HG03460 (cell line): ENCODE data around the gene TVP23C.
"Not testable (repeated sequence)": the region's sequence is repeated elsewhere in the genome, so short reads cannot be mapped to it uniquely, and the experiment has no call there.

Experiments
- ATAC-seq: cut with Tn5 transposase; IDR thresholded peaks from one replicate; pipeline ENCODE4 v1.9.1; 2021; ENCODE audit not compliant: unreplicated experiment

TVP23C gene

GRCh38 chr17:15563375-15563857 is at the start of gene TVP23C:
TVP23C (minus strand) TSS chr17:15563483; CDS start chr17:15563448, 35 bp downstream.
- ATAC-seq, result peak; percentile 88

- ATAC-seq, result not testable (repeated sequence)
Measured at GRCh38 chr17:15592960-15593359, 29.7 kb upstream of the TVP23C start.

GRCh38 chr17:15591986-15592385 is 28.7 kb upstream of the TVP23C start:
- ATAC-seq, result not testable (repeated sequence)

- ATAC-seq, result not testable (repeated sequence)
Measured at GRCh38 chr17:15590844-15591243, 27.6 kb upstream of the TVP23C start.

- ATAC-seq, result peak; percentile 57
Measured at GRCh38 chr17:15589544-15590536, 26.6 kb upstream of the TVP23C start.

- ATAC-seq, result not testable (repeated sequence)
Measured at GRCh38 chr17:15588017-15588416, 24.7 kb upstream of the TVP23C start.

GRCh38 chr17:15583313-15583712 is 20.0 kb upstream of the TVP23C start:
- not testable (repeated sequence) for ATAC-seq

GRCh38 chr17:15581462-15581861 is 18.2 kb upstream of the TVP23C start:
- not testable (repeated sequence) for ATAC-seq

GRCh38 chr17:15576848-15577247 is 13.6 kb upstream of the TVP23C start:
- not testable (repeated sequence) for ATAC-seq

- ATAC-seq, result not testable (repeated sequence)
Measured at GRCh38 chr17:15574660-15575059, 11.4 kb upstream of the TVP23C start.

GRCh38 chr17:15573870-15574269 is 10.6 kb upstream of the TVP23C start:
- ATAC-seq, result not testable (repeated sequence)

- ATAC-seq, result peak; percentile 36
Measured at GRCh38 chr17:15562613-15563374, 489 bp downstream of the TVP23C start.

- ATAC-seq, result not testable (repeated sequence)
Measured at GRCh38 chr17:15561439-15561838, 1.8 kb downstream of the TVP23C start.

GRCh38 chr17:15558403-15559105 is 4.7 kb downstream of the TVP23C start:
- ATAC-seq, result not testable (repeated sequence)

- ATAC-seq, result not testable (repeated sequence)
Measured at GRCh38 chr17:15557334-15557832, 5.9 kb downstream of the TVP23C start.

GRCh38 chr17:15552932-15553331 is 10.4 kb downstream of the TVP23C start:
- not testable (repeated sequence) for ATAC-seq

- not testable (repeated sequence) for ATAC-seq
Measured at GRCh38 chr17:15549552-15549951, 13.7 kb downstream of the TVP23C start.

- ATAC-seq, result not testable (repeated sequence)
Measured at GRCh38 chr17:15546604-15547003, 16.7 kb downstream of the TVP23C start.

GRCh38 chr17:15540371-15541219 is 22.7 kb downstream of the TVP23C start:
- ATAC-seq, result not testable (repeated sequence)
